Uterus (tissue), 4 donors: ENCODE data around the gene MYL7. TPM values are rescaled to one million over a fixed set of nuclear protein-coding genes. Genes with fewer than 3 reads are reported as not detected.
"Not testable (repeated sequence)": the region's sequence is repeated elsewhere in the genome, so short reads cannot be mapped to it uniquely, and the experiment has no call there.

ENCODE experiments used
- DNase-seq, 2 donors: peaks; one replicate each; pipeline ENCODE4 v3.0.0-alpha.2; 2019 to 2020
- H3K27ac ChIP-seq, 2 donors: fragments of 200-600 bp; sonication (generic); 1 replicate in 1 of 2; 2 replicates in 1 of 2; pipeline ENCODE4 v1.5.1; 2016 to 2018
- H3K27me3 ChIP-seq, 2 donors: fragments of 200-600 bp; sonication (generic); one replicate each; pipeline ENCODE4 v1.5.1; 2018 to 2019; ENCODE audit warnings: control low read depth in 1 of 2
- H3K36me3 ChIP-seq, 2 donors: fragments of 200-600 bp; sonication (generic); one replicate each; pipeline ENCODE4 v1.5.1; 2019; ENCODE audit warnings: control low read depth in 1 of 2
- H3K4me1 ChIP-seq, 2 donors: fragments of 200-600 bp; sonication (generic); one replicate each; pipeline ENCODE4 v1.5.1; 2018 to 2019; ENCODE audit warnings: control low read depth in 1 of 2
- H3K4me3 ChIP-seq, 2 donors: fragments of 200-600 bp; sonication (generic); 1 replicate in 1 of 2; 2 replicates in 1 of 2; pipeline ENCODE4 v1.5.1; 2018 to 2019; ENCODE audit warnings: mild to moderate bottlenecking in 1 of 2
- H3K9me3 ChIP-seq, 2 donors: fragments of 200-600 bp; sonication (generic); one replicate each; pipeline ENCODE4 v1.5.1; 2019; ENCODE audit warnings: control low read depth in 1 of 2
- CTCF ChIP-seq, 4 experiments: fragments of 200-600 bp in 2 of 4; fragments of 450-650 bp in 2 of 4; sonication (generic) in 2 of 4; IDR thresholded peaks; one replicate each; pipeline ENCODE4 v1.5.1; 2016 to 2019; ENCODE audit warnings: antibody characterized with exemption in 4 of 4, mild to moderate bottlenecking in 2 of 4, moderate library complexity in 1 of 4
- POLR2A ChIP-seq, 2 donors: fragments of 450-650 bp; IDR thresholded peaks; one replicate each; pipeline ENCODE4 v1.6.1; 2016; ENCODE audit warnings: antibody characterized with exemption in 2 of 2, mild to moderate bottlenecking in 1 of 2, moderate library complexity in 1 of 2
- intact Hi-C: fragments of 100-400 bp; cut with DNase I; formaldehyde crosslinking; loops from one replicate; pipeline ENCODE4 v1.15.1; 2023; ENCODE audit warnings: low total_unique reads
- total RNA-seq, 4 donors: library from RNA; depleted of rRNA in 3 of 4; stranded (reverse); fragments of >200 nt in 3 of 4; gene quantifications; one replicate each; pipeline versions ENCODE4 v1.1.0 to v1.2.4, GENCODE V29; 2014 to 2023
- donor health status: DM: yes; HTN: yes; CAD: no.

Gene MYL7
- total RNA-seq, 4 donors from 2014 or later, result not detected

GRCh38 chr7:44128721-44129582 lies 12.2 kb downstream of the MYL7 start:
- Histone ChIP-seq H3K9me3 (no peaks in the 10 kb centered on the region), H3K27ac (no peak overlapping the region), H3K27me3 (no peaks in the 10 kb centered on the region), H3K4me1 (no peaks in the 10 kb centered on the region), H3K4me3 (no peak overlapping the region), H3K36me3 (no peaks in the 10 kb centered on the region)
- intact Hi-C loops, result no loop called here
- DNase-seq, result no peak
- no peak for TF ChIP-seq CTCF (IDR thresholded peaks at IDR 0.05)
- no peak for TF ChIP-seq POLR2A (IDR thresholded peaks at IDR 0.05)

GRCh38 chr7:44127161-44127560 lies 14.0 kb downstream of the MYL7 start:
- Histone ChIP-seq H3K27ac (no peak overlapping the region), H3K36me3 (no peaks in the 10 kb centered on the region), H3K4me3 (no peak overlapping the region), H3K4me1 (no peaks in the 10 kb centered on the region), H3K9me3 (no peaks in the 10 kb centered on the region), H3K27me3 (no peaks in the 10 kb centered on the region)
- TF ChIP-seq POLR2A (IDR thresholded peaks at IDR 0.05) (no peak), CTCF (IDR thresholded peaks at IDR 0.05) (no peak)
- DNase-seq, result no peak
- intact Hi-C loops, result no loop called here

GRCh38 chr7:44126574-44126973 lies 14.6 kb downstream of the MYL7 start:
- H3K36me3 ChIP-seq, H3K4me3 ChIP-seq, H3K4me1 ChIP-seq, H3K27me3 ChIP-seq, H3K27ac ChIP-seq, intact Hi-C loops, DNase-seq, H3K9me3 ChIP-seq: not testable (repeated sequence)

- H3K4me3 ChIP-seq, result no peak overlapping the region
- DNase-seq, result no peak
- intact Hi-C loops, result no loop called here
- H3K27ac ChIP-seq, result no peak overlapping the region
- no peaks in the 10 kb centered on the region for H3K36me3 ChIP-seq
- peaks cover 0 to 3% of the 10 kb centered on the region in 2 donors for H3K4me1 ChIP-seq
- no peaks in the 10 kb centered on the region for H3K9me3 ChIP-seq
- no peaks in the 10 kb centered on the region for H3K27me3 ChIP-seq
- TF ChIP-seq POLR2A (IDR thresholded peaks at IDR 0.05) (no peak), CTCF (IDR thresholded peaks at IDR 0.05) (no peak)
Measured at GRCh38 chr7:44124822-44125202, 16.3 kb downstream of the MYL7 start.

GRCh38 chr7:44123190-44124003 lies 17.7 kb downstream of the MYL7 start, which contains the start of gene POLD2:
TSS of gene POLD2 (minus strand) at chr7:44123548. CDS start at chr7:44122053, 1,495 bp downstream.
- Histone ChIP-seq H3K4me1 (peaks cover 0 to 3% of the 10 kb centered on the region in 2 donors), H3K27ac (peak within 1 kb of the TSS; percentile 77 to 95), H3K36me3 (no peaks in the 10 kb centered on the region), H3K27me3 (no peaks in the 10 kb centered on the region), H3K9me3 (no peaks in the 10 kb centered on the region), H3K4me3 (peak within 1 kb of the TSS; percentile 56 to 97)
- intact Hi-C loops, result no loop called here
- DNase-seq, result peak; percentile 97 to 99
- TF ChIP-seq CTCF (IDR thresholded peaks at IDR 0.05) (no peak), POLR2A (IDR thresholded peaks at IDR 0.05) (peak in 1 of 2 donors; percentile 75)
